Cardiac muscle cell (in vitro differentiated cells and primary cell): ENCODE results near the gene ABL2. TPM values are rescaled to one million over a fixed set of nuclear protein-coding genes. Genes with fewer than 3 reads are reported as not detected.

ENCODE experiments used
- DNase-seq, 2 donors: peaks; one replicate each; pipeline versions ENCODE4 v3.0.0 to v3.0.0-alpha.2; 2010 to 2017; ENCODE audit warnings: low read depth in 1 of 2, low spot score in 1 of 2
- H3K27ac ChIP-seq: fragments of 200-600 bp; sonication (generic); 2 replicates; pipeline ENCODE4 v1.5.1; 2016
- H3K27me3 ChIP-seq: fragments of 200-600 bp; sonication (generic); 2 replicates; pipeline ENCODE4 v1.6.0; 2016; ENCODE audit warnings: control low read depth
- H3K36me3 ChIP-seq: fragments of 200-600 bp; sonication (generic); 2 replicates; pipeline ENCODE4 v1.5.1; 2016; ENCODE audit warnings: control low read depth
- H3K4me1 ChIP-seq: fragments of 200-600 bp; sonication (generic); 2 replicates; pipeline ENCODE4 v1.8.1; 2017; ENCODE audit warnings: low read depth, mild to moderate bottlenecking, mixed run types
- H3K4me3 ChIP-seq: fragments of 200-600 bp; sonication (generic); 2 replicates; pipeline ENCODE4 v1.5.1; 2016; ENCODE audit warnings: mild to moderate bottlenecking
- H3K9me3 ChIP-seq: fragments of 200-600 bp; sonication (generic); 2 replicates; pipeline ENCODE4 v1.5.1; 2017; ENCODE audit warnings: low read depth, mild to moderate bottlenecking, control low read depth
- polyA plus RNA-seq: library from polyadenylated mRNA; unstranded; fragments of >200 nt; fragmentation: Nextera tagmentation; extraction: Ambion mirVana; gene quantifications from 2 replicates; pipeline ENCODE4 v1.2.1, GENCODE V29; 2016
- total RNA-seq: library from RNA; depleted of rRNA; stranded (reverse); fragments of >200 nt; gene quantifications from 2 replicates; pipeline ENCODE4 v1.2.3, GENCODE V29; 2016
- TF ChIP-seq, protein P1 (sequence below): IDR thresholded peaks from 2 replicates; pipeline ENCODE4 v1.5.1; 2012; ENCODE audit warnings: low read depth, mild to moderate bottlenecking, low read length

Gene ABL2
- total and polyA plus RNA-seq, 2 experiments from 2014 or later, result 6.9 to 13.5 TPM

DNA sequence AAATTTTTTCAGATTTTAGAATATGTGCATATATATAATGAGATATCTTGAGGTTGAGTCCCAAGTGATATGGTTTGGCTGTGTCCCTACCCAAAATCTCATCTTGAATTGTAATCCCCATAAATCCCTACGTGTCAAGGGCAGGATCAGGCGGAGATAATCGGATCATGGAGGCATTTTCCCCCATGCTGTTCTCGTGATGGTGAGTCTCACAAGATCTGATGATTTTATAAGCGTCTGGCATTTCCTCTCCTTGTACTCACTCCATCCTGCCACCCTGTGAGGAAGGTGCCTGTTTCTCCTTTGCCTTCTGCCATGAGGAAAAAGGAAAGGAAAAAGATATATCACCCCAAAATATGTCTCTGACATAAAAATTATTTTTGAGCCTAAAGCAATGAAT is 83.0 kb downstream of the ABL2 start:
- no peaks in the 10 kb centered on the region for H3K27me3 ChIP-seq
- H3K9me3 ChIP-seq, result no peaks in the 10 kb centered on the region

DNA sequence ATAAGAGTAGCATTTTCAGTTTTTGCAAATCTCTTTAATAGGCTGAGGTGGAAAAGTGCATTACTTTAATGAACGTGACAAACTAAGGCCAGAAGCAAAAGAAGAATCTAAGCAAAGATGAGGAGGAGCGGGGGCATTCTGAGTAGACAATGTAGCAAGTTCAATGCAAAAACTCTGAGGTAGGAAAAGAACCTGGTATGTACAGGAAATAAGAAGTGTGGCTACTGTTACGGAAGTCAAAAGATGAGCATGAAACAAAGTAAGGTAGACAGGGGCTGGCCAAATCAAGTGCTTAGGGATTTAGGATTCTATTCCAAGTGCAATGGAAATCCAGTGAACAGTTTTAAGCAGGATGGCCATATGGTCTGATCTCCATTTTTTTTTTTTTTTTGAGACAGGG is 84.0 kb downstream of the ABL2 start:
- Histone ChIP-seq H3K36me3 (no peaks in the 10 kb centered on the region), H3K9me3 (no peaks in the 10 kb centered on the region), H3K4me3 (no peak overlapping the region), H3K27ac (no peak overlapping the region), H3K4me1 (no peaks in the 10 kb centered on the region), H3K27me3 (no peaks in the 10 kb centered on the region)
- DNase-seq, result no peak
- TF ChIP-seq, protein P1, sequence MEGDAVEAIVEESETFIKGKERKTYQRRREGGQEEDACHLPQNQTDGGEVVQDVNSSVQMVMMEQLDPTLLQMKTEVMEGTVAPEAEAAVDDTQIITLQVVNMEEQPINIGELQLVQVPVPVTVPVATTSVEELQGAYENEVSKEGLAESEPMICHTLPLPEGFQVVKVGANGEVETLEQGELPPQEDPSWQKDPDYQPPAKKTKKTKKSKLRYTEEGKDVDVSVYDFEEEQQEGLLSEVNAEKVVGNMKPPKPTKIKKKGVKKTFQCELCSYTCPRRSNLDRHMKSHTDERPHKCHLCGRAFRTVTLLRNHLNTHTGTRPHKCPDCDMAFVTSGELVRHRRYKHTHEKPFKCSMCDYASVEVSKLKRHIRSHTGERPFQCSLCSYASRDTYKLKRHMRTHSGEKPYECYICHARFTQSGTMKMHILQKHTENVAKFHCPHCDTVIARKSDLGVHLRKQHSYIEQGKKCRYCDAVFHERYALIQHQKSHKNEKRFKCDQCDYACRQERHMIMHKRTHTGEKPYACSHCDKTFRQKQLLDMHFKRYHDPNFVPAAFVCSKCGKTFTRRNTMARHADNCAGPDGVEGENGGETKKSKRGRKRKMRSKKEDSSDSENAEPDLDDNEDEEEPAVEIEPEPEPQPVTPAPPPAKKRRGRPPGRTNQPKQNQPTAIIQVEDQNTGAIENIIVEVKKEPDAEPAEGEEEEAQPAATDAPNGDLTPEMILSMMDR, result no peak

More for the DNA sequence above, 83.0 kb downstream of the ABL2 start:
- Histone ChIP-seq H3K36me3 (no peaks in the 10 kb centered on the region), H3K27ac (no peak overlapping the region), H3K4me3 (no peak overlapping the region), H3K4me1 (no peaks in the 10 kb centered on the region)
- DNase-seq, result no peak
- TF ChIP-seq, protein P1, result no peak

DNA sequence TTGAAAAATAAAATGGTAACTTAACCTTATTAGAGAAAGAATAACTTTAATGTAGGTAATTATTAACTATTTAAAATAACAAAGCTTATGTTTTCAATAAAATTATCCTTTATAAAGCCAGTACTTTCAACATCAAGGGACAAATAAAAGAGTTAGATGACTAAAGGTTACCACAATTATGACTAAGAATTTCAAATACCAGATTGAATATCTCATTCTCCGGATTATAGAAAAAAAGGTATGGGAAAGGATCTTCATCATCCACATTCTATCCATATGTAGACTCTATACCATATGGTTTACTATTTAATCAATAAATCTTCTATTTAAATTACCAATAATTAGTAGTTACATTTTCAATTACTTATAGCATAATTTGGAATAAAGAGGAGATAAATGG is 84.9 kb downstream of the ABL2 start:
- TF ChIP-seq, protein P1, result no peak
- Histone ChIP-seq H3K9me3 (no peaks in the 10 kb centered on the region), H3K27me3 (no peaks in the 10 kb centered on the region), H3K4me3 (no peak overlapping the region), H3K4me1 (no peaks in the 10 kb centered on the region), H3K36me3 (no peaks in the 10 kb centered on the region), H3K27ac (no peak overlapping the region)
- DNase-seq, result no peak

DNA sequence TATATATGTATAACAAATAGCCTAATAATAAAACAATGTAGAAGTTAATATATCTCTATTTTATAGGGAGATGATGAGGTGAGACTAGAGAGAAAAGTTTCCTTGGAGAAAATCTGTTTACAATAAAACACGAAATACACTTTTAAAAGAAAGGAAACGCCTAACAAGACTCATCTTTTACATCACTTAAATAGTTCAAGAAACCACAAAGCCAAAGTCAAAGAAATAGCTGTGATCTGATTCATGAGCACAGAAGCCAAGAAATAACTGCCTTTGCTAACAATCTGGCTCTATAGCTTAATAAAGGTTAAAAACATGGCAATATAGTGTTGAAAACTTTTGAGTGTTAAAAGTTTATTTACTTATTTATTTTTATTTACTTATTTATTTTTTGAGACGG is 86.2 kb downstream of the ABL2 start:
- Histone ChIP-seq H3K36me3 (no peaks in the 10 kb centered on the region), H3K9me3 (no peaks in the 10 kb centered on the region), H3K4me1 (no peaks in the 10 kb centered on the region), H3K27ac (no peak overlapping the region), H3K27me3 (no peaks in the 10 kb centered on the region), H3K4me3 (no peak overlapping the region)
- peak in 1 of 2 donors; percentile 92 for DNase-seq
- TF ChIP-seq, protein P1, result no peak

DNA sequence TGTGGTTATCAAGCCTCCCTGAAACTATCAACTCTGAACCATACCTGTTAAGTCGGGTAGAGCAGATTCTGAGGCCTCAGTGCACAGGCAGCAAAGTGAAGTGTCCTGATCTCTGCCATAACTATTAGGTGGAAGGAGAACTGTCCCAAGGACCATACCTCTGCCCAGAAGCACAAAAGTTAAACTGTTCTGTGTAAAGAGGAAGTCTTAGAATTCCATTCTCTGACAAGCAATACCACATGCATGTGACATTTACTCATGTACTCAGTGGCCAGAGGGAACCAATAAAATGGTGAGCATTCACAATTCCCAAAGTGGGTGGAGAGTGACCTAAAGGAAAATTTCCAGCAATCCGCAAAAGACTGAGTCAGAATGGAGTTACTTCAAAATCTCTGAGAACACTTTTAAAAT is 86.6 kb downstream of the ABL2 start:
- H3K4me3 ChIP-seq, result no peak overlapping the region

More for the DNA sequence above, 86.6 kb downstream of the ABL2 start:
- no peaks in the 10 kb centered on the region for H3K9me3 ChIP-seq
- peak in 1 of 2 donors; percentile 97 for DNase-seq
- H3K27me3 ChIP-seq, result no peaks in the 10 kb centered on the region
- no peak overlapping the region for H3K27ac ChIP-seq
- TF ChIP-seq, protein P1, result no peak
- no peaks in the 10 kb centered on the region for H3K4me1 ChIP-seq
- no peaks in the 10 kb centered on the region for H3K36me3 ChIP-seq
